DMS79 treated with DMSO at 0.1 percent for 48 hours (cell line): ENCODE measurements around the gene NPHP3.
"Not testable (repeated sequence)": the region's sequence is repeated elsewhere in the genome, so short reads cannot be mapped to it uniquely, and the experiment has no call there.

Experiments
- DNase-seq: peaks from one replicate; lab custom pipeline; 2025; lab: John Stamatoyannopoulos, UW

Gene NPHP3

GRCh38 chr3:132643366-132643765, 78.8 kb downstream of the NPHP3 start:
- no peak for DNase-seq

GRCh38 chr3:132642539-132642847, 79.7 kb downstream of the NPHP3 start:
- no peak for DNase-seq

- DNase-seq = peak; percentile 60
These were observed 80.2 kb downstream of the NPHP3 start for GRCh38 chr3:132641837-132642538.

GRCh38 chr3:132641427-132641826, 80.8 kb downstream of the NPHP3 start:
- not testable (repeated sequence) for DNase-seq

- no peak for DNase-seq
These were observed 83.5 kb downstream of the NPHP3 start for GRCh38 chr3:132638706-132639105.

GRCh38 chr3:132637590-132637989, 84.6 kb downstream of the NPHP3 start:
- no peak for DNase-seq

GRCh38 chr3:132635052-132635451, 87.2 kb downstream of the NPHP3 start:
- no peak for DNase-seq
